GM12878 (cell line): ENCODE results near the gene CLCN2. TPM values are rescaled to one million over a fixed set of nuclear protein-coding genes. Genes with fewer than 3 reads are reported as not detected.

Experiments used
- ATAC-seq: fragments of 200-7000 bp; cut with Tn5 transposase; 3 replicates; pipeline ENCODE4 v1.9.1; 2020; ENCODE audit warnings: mild to moderate bottlenecking, moderate library complexity
- BruUV-seq: library from RNA; stranded (reverse); fragments of 400-500 nt; replicated peaks from 2 replicates; lab custom pipeline; 2021; lab: Mats Ljungman, UMichigan
- CTCF ChIA-PET: fragments of 300-600 bp; sonication (Branson Sonifier 250); formaldehyde crosslinking; extraction: SDS; loops from one replicate; lab custom pipeline; 2021; ENCODE audit warnings: inconsistent platforms; lab: Yijun Ruan, JAX
- POLR2A ChIA-PET: fragments of 350-600 bp; formaldehyde crosslinking; extraction: SDS; loops from one replicate; lab custom pipeline; 2021; ENCODE audit warnings: inconsistent platforms; lab: Charles Lee
- RAD21 ChIA-PET: fragments of 300-600 bp; sonication (Branson Sonifier 250); formaldehyde crosslinking; loops from one replicate; lab custom pipeline; 2023; ENCODE audit warnings: antibody characterized with exemption; ENCODE audit not compliant: unreplicated experiment; lab: Charles Lee
- SMC1A ChIA-PET: fragments of 300-600 bp; sonication (Branson Sonifier 250); formaldehyde crosslinking; loops from one replicate; lab custom pipeline; 2023; ENCODE audit not compliant: unreplicated experiment, uncharacterized antibody; lab: Charles Lee
- DNase-seq: peaks from one replicate; pipeline ENCODE4 v3.0.0-alpha.2; 2011; ENCODE audit warnings: low read depth, low spot score
- FAIRE-seq: peaks from 3 replicates; lab custom pipeline; 2011; peaks lifted over from hg19 to GRCh38; lab: Jason Lieb, UNC
- H2AFZ ChIP-seq: 2 replicates; pipeline ENCODE4 v1.6.0; 2011; ENCODE audit warnings: low read depth, low read length, control low read depth; ENCODE audit not compliant: control insufficient read depth
- H3K27ac ChIP-seq: 2 replicates; pipeline ENCODE4 v1.5.1; 2011; ENCODE audit warnings: control low read depth; ENCODE audit not compliant: control insufficient read depth, insufficient read depth
- H3K27me3 ChIP-seq, 2 experiments: replicated peaks in 1 of 2; 2 replicates each; pipeline versions ENCODE4 v1.6.0 to v1.6.1; 2011; ENCODE audit warnings: low read length in 1 of 2; ENCODE audit not compliant: control insufficient read depth in 2 of 2, insufficient read depth in 2 of 2
- H3K36me3 ChIP-seq, 2 experiments: 2 replicates each; pipeline ENCODE4 v1.5.1; 2011; ENCODE audit warnings: low read length in 1 of 2; ENCODE audit not compliant: control insufficient read depth in 2 of 2, insufficient read depth in 2 of 2
- H3K4me1 ChIP-seq: 2 replicates; pipeline ENCODE4 v1.6.1; 2011; ENCODE audit warnings: mild to moderate bottlenecking, low read length, moderate library complexity, mixed read lengths; ENCODE audit not compliant: control insufficient read depth, insufficient read depth
- H3K4me2 ChIP-seq: 2 replicates; pipeline ENCODE4 v1.6.0; 2011; ENCODE audit warnings: control low read depth; ENCODE audit not compliant: control insufficient read depth, insufficient read depth
- H3K4me3 ChIP-seq: fragments of 200-600 bp; sonication (generic); 2 replicates; pipeline ENCODE4 v1.5.1; 2016
- H3K79me2 ChIP-seq: 2 replicates; pipeline ENCODE4 v1.6.0; 2011; ENCODE audit warnings: low read length; ENCODE audit not compliant: control insufficient read depth, insufficient read depth
- H3K9ac ChIP-seq: 2 replicates; pipeline ENCODE4 v1.8.0; 2011; ENCODE audit warnings: low read length, control low read depth, mixed read lengths; ENCODE audit not compliant: control insufficient read depth, insufficient read depth
- H3K9me3 ChIP-seq: replicated peaks from 3 replicates; pipeline ENCODE4 v1.5.1; 2011; ENCODE audit warnings: mild to moderate bottlenecking, low read length; ENCODE audit not compliant: control insufficient read depth, insufficient read depth
- H4K20me1 ChIP-seq: 2 replicates; pipeline ENCODE4 v1.6.0; 2011; ENCODE audit not compliant: control insufficient read depth, insufficient read depth
- CHD4 ChIP-seq: fragments of 200-600 bp; sonication (generic); IDR thresholded peaks from 2 replicates; pipeline ENCODE4 v1.6.1; 2016; ENCODE audit warnings: mild to moderate bottlenecking
- EP300 ChIP-seq, 2 experiments: fragments of 150-350 bp in 1 of 2; IDR thresholded peaks; 2 replicates each; pipeline ENCODE4 v1.6.1; 2011 to 2012; ENCODE audit warnings: low read depth in 2 of 2, low read length in 2 of 2, borderline replicate concordance in 1 of 2, improper control_type of control experiment in 1 of 2, inconsistent platforms in 1 of 2; ENCODE audit not compliant: control insufficient read depth in 1 of 2
- GABPA ChIP-seq: IDR thresholded peaks from 2 replicates; pipeline ENCODE4 v1.6.1; 2014; ENCODE audit warnings: antibody characterized with exemption, low read depth, mild to moderate bottlenecking, inconsistent platforms
- MEF2B ChIP-seq: fragments of 450-650 bp; IDR thresholded peaks from 2 replicates; pipeline ENCODE4 v1.6.1; 2018; ENCODE audit warnings: mild to moderate bottlenecking, moderate library complexity; ENCODE audit not compliant: partially characterized antibody, poor library complexity, severe bottlenecking
- MXI1 ChIP-seq: fragments of 150-350 bp; IDR thresholded peaks from 2 replicates; pipeline ENCODE4 v1.6.1; 2011; ENCODE audit warnings: low read depth, mild to moderate bottlenecking, inconsistent platforms, low read length, improper control_type of control experiment
- NR2F1 ChIP-seq: fragments of 450-650 bp; conservative IDR thresholded peaks from 2 replicates; pipeline ENCODE4 v1.6.1; 2017; ENCODE audit warnings: mild to moderate bottlenecking
- PAX5 ChIP-seq: IDR thresholded peaks from 2 replicates; pipeline ENCODE4 v1.6.1; 2011; ENCODE audit warnings: low read depth, low read length, borderline replicate concordance
- POLR2A ChIP-seq: IDR thresholded peaks from 2 replicates; pipeline ENCODE4 v1.6.1; 2011; ENCODE audit warnings: low read depth, mild to moderate bottlenecking, low read length
- POLR2AphosphoS5 ChIP-seq: IDR thresholded peaks from 2 replicates; pipeline ENCODE4 v1.6.1; 2011; ENCODE audit warnings: mild to moderate bottlenecking, low read length, inconsistent platforms
- SUZ12 ChIP-seq: fragments of 200-600 bp; sonication (generic); IDR thresholded peaks from one replicate; pipeline ENCODE4 v1.6.1; 2018; ENCODE audit warnings: antibody characterized with exemption, mild to moderate bottlenecking; ENCODE audit not compliant: unreplicated experiment
- TARDBP ChIP-seq: IDR thresholded peaks from 2 replicates; pipeline ENCODE4 v1.6.1; 2016; ENCODE audit warnings: borderline replicate concordance
- YY1 ChIP-seq: IDR thresholded peaks from 2 replicates; pipeline ENCODE4 v1.6.1; 2011; ENCODE audit warnings: low read depth, mild to moderate bottlenecking, low read length
- ZBED1 ChIP-seq: IDR thresholded peaks from 2 replicates; pipeline ENCODE4 v1.6.1; 2016; ENCODE audit warnings: borderline replicate concordance
- ZZZ3 ChIP-seq: IDR thresholded peaks from 2 replicates; pipeline ENCODE4 v1.6.1; 2011; ENCODE audit warnings: low read depth; ENCODE audit not compliant: control insufficient read depth, insufficient read length
- WGBS: methylation state at CpG from one replicate; pipeline ENCODE4 v1.1.6; 2016; ENCODE audit warnings: low lambda C conversion rate; ENCODE audit not compliant: insufficient replicate concordance, insufficient coverage; ENCODE audit errors: missing lambda C conversion rate; 5-methylcytosine and 5-hydroxymethylcytosine counted together
- in situ Hi-C: fragments of 300-500 bp; cut with MboI; formaldehyde crosslinking; loops from 9 replicates; pipeline ENCODE4 v1.14.3; 2018; ENCODE audit warnings: mixed read lengths
- intact Hi-C: fragments of 100-400 bp; cut with micrococcal nuclease; formaldehyde crosslinking; loops from one replicate; pipeline ENCODE4 v1.14.2; 2022; ENCODE audit not compliant: unreplicated experiment
- polyA plus RNA-seq, 11 experiments: library from polyadenylated mRNA; depleted of rRNA in 4 of 11; unstranded in 6 of 11; stranded (reverse) in 5 of 11; fragments of >200 nt; fragmentation: Nextera tagmentation in 4 of 11; fragmentation: Illumina TruSeq in 1 of 11; extraction: Ambion mirVana in 4 of 11; extraction: Trizol in 1 of 11; gene quantifications; 1 replicate in 1 of 11; 2 replicates in 10 of 11; pipeline versions ENCODE4 v1.2.1 to v1.2.3, GENCODE V29; 2011 to 2016; ENCODE audit warnings: inconsistent platforms in 2 of 11, missing spikeins in 2 of 11, low read depth in 1 of 11
- total RNA-seq, 4 experiments: library from RNA; depleted of rRNA in 3 of 4; stranded (reverse); fragments of >200 nt in 3 of 4; fragmentation: Illumina TruSeq in 1 of 4; extraction: Trizol in 1 of 4; gene quantifications; 2 replicates each; pipeline versions ENCODE4 v1.2.1 to v1.2.3, GENCODE V29; 2013 to 2021

CLCN2 gene
- total and polyA plus RNA-seq, 10 of the 15 experiments (the other 5 are each of a cell fraction or from before 2014, with no cell fraction given), result 0.13 to 2.6 (median 0.85) TPM; not detected in 1

GRCh38 chr3:184323696-184324095 lies 37.7 kb downstream of the CLCN2 start:
- POLR2A ChIA-PET, result no interaction called here
- ATAC-seq (no peak), DNase-seq (no peak), FAIRE-seq (no peak)
- Histone ChIP-seq H3K27me3 (no peaks in the 10 kb centered on the region), H3K9me3 (no peaks in the 10 kb centered on the region), H3K36me3 (peaks cover 71 to 78% of the 10 kb centered on the region in 2 experiments), H3K4me1 (no peaks in the 10 kb centered on the region; the same call in 1 of the 2 replicates), H3K9ac (no peak overlapping the region), H3K4me3 (no peak overlapping the region), H3K79me2 (peaks cover 18% of the 10 kb centered on the region), H2AFZ (no peak overlapping the region), H3K27ac (no peak overlapping the region), H3K4me2 (no peak overlapping the region), H4K20me1 (no peaks in the 10 kb centered on the region; the same call in none of the 2 replicates)
- intact Hi-C loops, result no loop called here
- CTCF ChIA-PET, result no interaction called here
- TF ChIP-seq TARDBP, result no peak
- TF ChIP-seq CHD4, result no peak
- TF ChIP-seq YY1, result no peak
- no peak for TF ChIP-seq GABPA
- no peak for TF ChIP-seq ZZZ3
- TF ChIP-seq ZBED1, result no peak
- BruUV-seq, result no TSS peak
- in situ Hi-C loops, result no loop called here
- 98% methylated on average over 8 of the region's 8 CpGs for WGBS
- SMC1A ChIA-PET, result interaction anchor here (0.6 kb wide), 1 partner anchor 229 kb away, joined by 3 read pairs; no protein-coding TSS in a partner anchor
- RAD21 ChIA-PET, result no interaction called here

- WGBS, result 91% methylated on average over 20 of the region's 20 CpGs
- H3K4me2 ChIP-seq, result no peak overlapping the region
- FAIRE-seq, result no peak
- DNase-seq, result no peak
- H3K27me3 ChIP-seq, result no peaks in the 10 kb centered on the region
- no peak overlapping the region for H3K9ac ChIP-seq
- no peak overlapping the region for H3K4me3 ChIP-seq
- in situ Hi-C loops (no loop called here), intact Hi-C loops (no loop called here)
- TSS peak; percentile 41 for BruUV-seq
- peaks cover 25% of the 10 kb centered on the region for H3K79me2 ChIP-seq
- ChIA-PET SMC1A (interaction anchor here (0.6 kb wide), 1 partner anchor 229 kb away, joined by 3 read pairs; no protein-coding TSS in a partner anchor), CTCF (no interaction called here), POLR2A (no interaction called here), RAD21 (no interaction called here)
- H3K36me3 ChIP-seq, result peaks cover 68 to 76% of the 10 kb centered on the region in 2 experiments
- TF ChIP-seq POLR2AphosphoS5 (0 out of 2 replicates have a peak, but pooled peaks have one; percentile 41), POLR2A (peak; percentile 43; the same call in 1 of the 2 replicates), PAX5 (no peak), MEF2B (no peak), EP300 (IDR thresholded peaks at IDR 0.05; ENCODE audit: borderline replicate concordance in 1 of 2, control insufficient read depth in 1 of 2, low read depth in 2 of 2, low read length in 2 of 2) (no peak), NR2F1 (no peak), SUZ12 (no peak), MXI1 (no peak)
- H2AFZ ChIP-seq, result no peak overlapping the region
- no peak for ATAC-seq
- no peaks in the 10 kb centered on the region; the same call in 1 of the 2 replicates for H3K4me1 ChIP-seq
- H3K27ac ChIP-seq, result no peak overlapping the region
- H4K20me1 ChIP-seq, result no peaks in the 10 kb centered on the region; the same call in none of the 2 replicates
- H3K9me3 ChIP-seq, result no peaks in the 10 kb centered on the region
Observed at GRCh38 chr3:184322731-184323487, 38.5 kb downstream of the CLCN2 start.
